ENCODE measurements around the gene WIPF3.

DNA sequence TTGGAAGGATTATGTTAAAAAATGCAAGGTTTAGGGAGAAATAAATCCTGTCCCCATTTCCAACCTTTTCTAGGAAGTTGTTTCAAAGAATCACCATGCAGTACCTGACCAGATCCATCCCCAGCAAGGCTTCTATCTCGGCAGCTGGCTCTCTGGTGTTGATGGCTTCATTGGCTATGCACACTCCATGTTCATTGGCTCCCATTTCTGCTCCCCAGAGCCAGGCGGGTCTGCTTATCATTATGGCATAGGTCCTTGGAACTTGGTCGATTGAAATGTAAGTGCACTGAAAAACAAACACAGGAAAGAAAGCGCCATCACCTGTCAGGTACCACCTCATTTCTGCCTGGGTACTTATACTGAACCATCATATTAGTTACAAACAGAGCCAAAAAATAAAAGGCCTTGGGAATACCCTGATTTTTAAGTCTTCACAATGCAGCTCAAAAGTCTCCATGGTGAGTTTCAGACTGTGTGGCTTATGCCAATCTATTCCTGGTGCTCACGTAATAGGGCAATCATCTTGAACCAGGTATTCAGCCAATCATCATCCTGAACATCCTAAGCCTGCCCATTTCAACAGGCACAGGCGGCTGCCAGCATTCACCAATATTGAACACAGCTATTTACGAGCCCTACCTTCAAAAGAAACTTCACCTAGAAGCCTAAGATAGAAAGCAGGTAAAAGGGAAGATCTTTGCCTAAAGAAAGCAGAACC, 148.9 kb downstream of the WIPF3 start:
- TF ChIP-seq SIN3A (IDR thresholded peaks at IDR 0.05; ENCODE audit: borderline replicate concordance, insufficient read depth, low read depth, low read length), result no peak
- no peak for TF ChIP-seq POLR2AphosphoS5 (IDR thresholded peaks at IDR 0.05; ENCODE audit: low read depth, low read length)
- TF ChIP-seq CTCF (IDR thresholded peaks at IDR 0.05), result no peak
